HG03460 (cell line): ENCODE measurements around the gene ZCCHC9.

ENCODE experiments used
- ATAC-seq: cut with Tn5 transposase; IDR thresholded peaks from one replicate; pipeline ENCODE4 v1.9.1; 2021; ENCODE audit not compliant: unreplicated experiment

ZCCHC9 gene

GRCh38 chr5:81355291-81356251 is 54.2 kb downstream of the ZCCHC9 start:
- no peak for ATAC-seq

- ATAC-seq, result no peak
These were observed 57.7 kb downstream of the ZCCHC9 start for GRCh38 chr5:81359108-81359507.

- no peak for ATAC-seq
These were observed 58.5 kb downstream of the ZCCHC9 start for GRCh38 chr5:81359881-81360280.

GRCh38 chr5:81360640-81361039 is 59.3 kb downstream of the ZCCHC9 start:
- no peak for ATAC-seq

- ATAC-seq, result no peak
These were observed 60.2 kb downstream of the ZCCHC9 start for GRCh38 chr5:81361600-81361999.
